Measurements from ENCODE around the gene GALR2.
"Not testable (repeated sequence)": the region's sequence is repeated elsewhere in the genome, so short reads cannot be mapped to it uniquely, and the experiment has no call there.

Gene GALR2

DNA sequence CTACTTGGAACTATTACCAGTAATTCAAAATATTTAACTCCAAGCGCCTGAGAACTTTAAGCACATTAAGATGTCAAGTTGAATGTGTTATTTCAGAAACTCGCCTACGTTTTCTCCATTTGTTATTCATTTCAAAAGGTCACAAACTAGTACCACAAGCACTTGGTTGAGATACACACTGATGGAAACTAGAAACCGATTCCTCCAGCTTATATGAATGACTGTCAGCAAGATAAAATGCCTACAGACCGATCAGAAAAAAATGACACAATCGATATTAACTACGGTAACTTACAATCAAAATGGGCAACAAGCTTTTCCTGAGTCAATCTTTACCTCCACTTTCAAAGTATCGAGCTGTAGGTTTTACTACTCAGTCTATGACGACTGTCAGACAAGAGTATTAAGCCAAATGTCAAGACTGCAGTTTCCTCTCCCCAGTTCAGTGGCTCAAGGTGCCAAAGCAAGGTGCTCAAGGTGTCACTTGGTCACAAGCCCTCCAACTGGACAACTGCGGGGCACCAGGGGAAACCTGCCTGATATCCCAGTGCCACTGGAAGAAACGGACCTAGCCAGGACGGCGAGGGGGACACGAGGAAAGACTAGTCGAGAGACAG is 2.9 kb upstream of the GALR2 start:
- no peak for DNase-seq (ENCODE audit: insufficient read length, low spot score)
- peak; percentile 69 for FAIRE-seq
- TF ChIP-seq SPI1 (IDR thresholded peaks at IDR 0.05; ENCODE audit: low read depth, low read length) (no peak), TAF1 (IDR thresholded peaks at IDR 0.05; ENCODE audit: low read depth, low read length) (peak; percentile 46; the same call in 1 of the 2 replicates)

DNA sequence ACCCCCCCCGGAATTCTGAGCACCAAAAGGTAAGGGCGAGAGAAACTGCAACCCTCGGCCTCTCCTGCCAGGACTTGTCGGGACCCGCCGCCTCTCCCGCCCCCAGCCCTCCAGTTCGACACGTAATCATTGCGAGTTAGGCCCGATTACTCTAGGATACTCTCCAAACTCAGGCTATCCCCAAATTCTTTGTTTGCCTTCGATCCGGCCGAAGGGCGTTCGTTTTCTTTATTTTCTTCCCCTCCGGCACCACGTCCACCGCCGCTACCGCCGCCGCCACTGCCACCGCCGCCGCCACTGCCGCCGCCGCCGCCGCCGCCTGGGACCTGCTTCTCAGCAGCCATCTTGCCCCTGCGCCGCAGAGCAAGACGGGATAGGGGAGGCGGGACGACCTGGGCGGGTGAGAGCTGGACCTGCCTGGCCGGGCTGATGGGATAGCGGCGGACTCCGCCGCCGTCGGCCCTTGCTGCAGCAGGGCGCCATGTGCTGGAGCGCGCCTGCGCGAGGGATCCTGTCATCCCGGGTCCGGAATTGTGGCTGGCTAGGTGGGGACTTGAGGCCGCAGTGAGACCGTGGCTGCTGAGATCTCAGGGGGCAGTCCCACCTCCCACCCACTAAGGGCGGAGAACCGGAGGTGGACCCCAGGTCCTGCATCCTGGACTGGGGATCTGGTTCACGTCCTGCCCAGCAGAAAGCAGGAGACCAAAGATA is 2.3 kb upstream of the GALR2 start, which contains the start of gene SRP68:
SRP68 (minus strand) TSS at position 370 of the 711 bp plus-strand sequence; CDS start at position 344, 26 bp downstream.
- peak; percentile 82 for TF ChIP-seq POLR2A (IDR thresholded peaks at IDR 0.05; ENCODE audit: low read depth, low read length)
- no peak for TF ChIP-seq SPI1 (IDR thresholded peaks at IDR 0.05; ENCODE audit: low read depth, low read length)
- peak; percentile 72 for TF ChIP-seq TAF1 (IDR thresholded peaks at IDR 0.05; ENCODE audit: low read depth, low read length)
- no peak for TF ChIP-seq PAX5 (IDR thresholded peaks at IDR 0.05; ENCODE audit: insufficient read depth, low read length, severe bottlenecking)
- TF ChIP-seq POU2F2 (IDR thresholded peaks at IDR 0.05; ENCODE audit: low read depth, low read length): no peak; the same call in 1 of the 2 replicates
- TF ChIP-seq POLR2AphosphoS5 (IDR thresholded peaks at IDR 0.05; ENCODE audit: low read depth, low read length): peak; percentile 59; the same call in 1 of the 2 replicates
- FAIRE-seq (peak; percentile 99), DNase-seq (ENCODE audit: insufficient read length, low spot score) (peak; percentile 88)

DNA sequence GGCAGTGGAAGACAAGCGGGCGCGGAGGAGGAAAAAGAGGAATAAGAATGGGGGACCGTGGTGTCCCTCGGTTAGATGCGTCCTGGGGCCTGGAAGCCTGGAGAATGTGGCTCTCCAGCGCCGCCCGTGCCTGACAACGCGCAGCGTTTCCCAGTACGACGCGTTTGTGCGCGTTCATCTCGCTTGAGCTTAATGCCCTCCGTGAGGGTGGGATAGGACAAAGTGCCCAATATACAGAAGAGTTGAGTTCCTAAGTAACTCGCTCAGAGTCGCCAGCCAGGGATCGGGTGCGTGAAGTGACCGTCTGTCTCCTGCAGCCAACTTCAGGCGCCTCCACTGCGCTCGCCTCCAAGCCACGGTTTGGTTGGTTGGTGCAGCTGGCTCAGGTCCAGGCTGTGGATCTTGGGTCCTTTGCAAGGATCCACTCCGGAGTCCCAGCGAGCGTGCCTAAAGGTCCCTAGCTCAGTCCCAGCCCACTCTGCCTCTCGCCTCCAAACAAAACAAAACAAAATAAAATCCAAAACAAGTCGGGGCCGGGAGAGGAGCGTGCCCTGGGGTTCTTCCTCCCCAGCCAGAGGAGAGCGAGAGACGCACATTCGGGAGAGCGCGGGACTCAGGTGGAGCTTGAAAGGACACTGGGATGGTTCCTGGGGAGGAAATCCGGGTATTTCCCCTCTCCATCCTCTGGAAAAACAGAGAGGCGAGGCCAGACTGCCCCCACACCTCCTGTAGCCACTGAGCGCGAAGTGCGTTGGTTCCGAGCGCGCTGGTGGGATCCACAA is 974 bp downstream of the GALR2 start:
- FAIRE-seq: no peak
- TF ChIP-seq POU2F2 (IDR thresholded peaks at IDR 0.05; ENCODE audit: low read depth, low read length) (no peak), POLR2A (IDR thresholded peaks at IDR 0.05; ENCODE audit: low read depth, low read length) (no peak), SPI1 (IDR thresholded peaks at IDR 0.05; ENCODE audit: low read depth, low read length) (no peak), POLR2AphosphoS5 (IDR thresholded peaks at IDR 0.05; ENCODE audit: low read depth, low read length) (no peak), PAX5 (IDR thresholded peaks at IDR 0.05; ENCODE audit: insufficient read depth, low read length, severe bottlenecking) (no peak)
- DNase-seq (ENCODE audit: insufficient read length, low spot score): peak; percentile 21

DNA sequence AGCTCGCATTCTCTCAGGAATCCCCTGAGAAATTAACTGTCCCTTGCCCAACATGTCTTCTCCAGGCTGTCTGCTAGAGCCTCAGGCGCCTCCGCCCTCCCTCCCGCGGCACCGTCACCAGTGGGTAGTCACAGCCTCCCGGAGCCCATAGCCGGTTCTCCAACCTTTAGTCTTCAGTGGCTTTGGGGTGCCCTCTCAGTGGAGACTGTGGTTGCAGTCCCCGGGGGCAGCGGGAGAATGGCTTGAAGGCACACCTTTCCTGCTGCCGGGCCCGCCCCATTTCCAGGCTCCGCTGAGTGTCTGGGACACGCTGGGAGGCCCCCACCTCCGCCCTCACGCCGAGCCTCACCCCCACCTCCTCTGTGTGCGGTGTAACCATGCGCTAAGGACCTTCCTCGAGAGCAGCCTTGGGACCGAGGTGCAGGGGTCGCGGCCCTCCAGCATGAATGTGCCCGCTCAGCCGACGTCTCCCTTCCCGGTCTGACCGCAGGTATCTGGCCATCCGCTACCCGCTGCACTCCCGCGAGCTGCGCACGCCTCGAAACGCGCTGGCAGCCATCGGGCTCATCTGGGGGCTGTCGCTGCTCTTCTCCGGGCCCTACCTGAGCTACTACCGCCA is 1.7 kb downstream of the GALR2 start:
- peak; percentile 31 for DNase-seq (ENCODE audit: insufficient read length, low spot score)

DNA sequence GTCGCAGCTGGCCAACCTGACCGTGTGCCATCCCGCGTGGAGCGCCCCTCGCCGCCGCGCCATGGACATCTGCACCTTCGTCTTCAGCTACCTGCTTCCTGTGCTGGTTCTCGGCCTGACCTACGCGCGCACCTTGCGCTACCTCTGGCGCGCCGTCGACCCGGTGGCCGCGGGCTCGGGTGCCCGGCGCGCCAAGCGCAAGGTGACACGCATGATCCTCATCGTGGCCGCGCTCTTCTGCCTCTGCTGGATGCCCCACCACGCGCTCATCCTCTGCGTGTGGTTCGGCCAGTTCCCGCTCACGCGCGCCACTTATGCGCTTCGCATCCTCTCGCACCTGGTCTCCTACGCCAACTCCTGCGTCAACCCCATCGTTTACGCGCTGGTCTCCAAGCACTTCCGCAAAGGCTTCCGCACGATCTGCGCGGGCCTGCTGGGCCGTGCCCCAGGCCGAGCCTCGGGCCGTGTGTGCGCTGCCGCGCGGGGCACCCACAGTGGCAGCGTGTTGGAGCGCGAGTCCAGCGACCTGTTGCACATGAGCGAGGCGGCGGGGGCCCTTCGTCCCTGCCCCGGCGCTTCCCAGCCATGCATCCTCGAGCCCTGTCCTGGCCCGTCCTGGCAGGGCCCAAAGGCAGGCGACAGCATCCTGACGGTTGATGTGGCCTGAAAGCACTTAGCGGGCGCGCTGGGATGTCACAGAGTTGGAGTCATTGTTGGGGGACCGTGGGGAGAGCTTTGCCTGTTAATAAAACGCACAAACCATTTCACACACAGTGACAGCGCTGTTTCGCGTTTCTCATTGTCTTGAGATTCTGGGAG is 2.4 kb downstream of the GALR2 start:
- peak; percentile 50 for DNase-seq (ENCODE audit: insufficient read length, low spot score)
- FAIRE-seq: no peak
- TF ChIP-seq SPI1 (IDR thresholded peaks at IDR 0.05; ENCODE audit: low read depth, low read length) (peak; percentile 66), POLR2A (IDR thresholded peaks at IDR 0.05; ENCODE audit: low read depth, low read length) (no peak)

More for the DNA sequence above, 1.7 kb downstream of the GALR2 start:
- no peak for TF ChIP-seq POLR2AphosphoS5 (IDR thresholded peaks at IDR 0.05; ENCODE audit: low read depth, low read length)
- no peak for TF ChIP-seq PAX5 (IDR thresholded peaks at IDR 0.05; ENCODE audit: insufficient read depth, low read length, severe bottlenecking)
- no peak for FAIRE-seq

DNA sequence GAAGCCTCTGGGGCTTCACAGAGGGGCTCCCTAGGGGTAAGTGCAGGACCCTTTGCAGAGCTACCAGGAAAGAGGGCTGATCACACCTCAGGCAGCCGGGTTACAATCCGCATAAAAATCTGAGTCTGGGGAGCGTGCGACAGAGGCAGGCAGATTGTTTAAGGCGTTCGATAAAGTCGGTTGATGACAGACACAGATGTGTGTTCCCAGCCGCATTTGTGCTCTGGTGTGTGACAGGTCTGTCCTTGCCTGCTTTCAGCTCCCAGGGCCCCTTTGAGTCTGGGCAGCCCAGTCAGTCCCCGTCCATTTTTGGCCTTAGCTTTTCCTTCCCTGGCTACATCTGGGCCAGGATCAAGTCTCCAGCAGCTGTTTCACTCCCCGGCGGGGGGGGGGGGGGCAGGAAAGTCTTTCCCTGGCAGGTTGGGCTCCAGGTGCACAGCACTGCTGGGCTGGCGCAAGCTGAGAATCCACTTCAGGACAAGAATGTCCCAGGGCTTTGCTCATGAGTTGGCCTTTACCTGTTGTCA is 3.1 kb downstream of the GALR2 start:
- FAIRE-seq (no peak), DNase-seq (ENCODE audit: insufficient read length, low spot score) (peak; percentile 39)
- TF ChIP-seq SPI1 (IDR thresholded peaks at IDR 0.05; ENCODE audit: low read depth, low read length) (no peak), POU2F2 (IDR thresholded peaks at IDR 0.05; ENCODE audit: low read depth, low read length) (no peak), TAF1 (IDR thresholded peaks at IDR 0.05; ENCODE audit: low read depth, low read length) (no peak), POLR2A (IDR thresholded peaks at IDR 0.05; ENCODE audit: low read depth, low read length) (no peak), PAX5 (IDR thresholded peaks at IDR 0.05; ENCODE audit: insufficient read depth, low read length, severe bottlenecking) (no peak), POLR2AphosphoS5 (IDR thresholded peaks at IDR 0.05; ENCODE audit: low read depth, low read length) (no peak)

DNA sequence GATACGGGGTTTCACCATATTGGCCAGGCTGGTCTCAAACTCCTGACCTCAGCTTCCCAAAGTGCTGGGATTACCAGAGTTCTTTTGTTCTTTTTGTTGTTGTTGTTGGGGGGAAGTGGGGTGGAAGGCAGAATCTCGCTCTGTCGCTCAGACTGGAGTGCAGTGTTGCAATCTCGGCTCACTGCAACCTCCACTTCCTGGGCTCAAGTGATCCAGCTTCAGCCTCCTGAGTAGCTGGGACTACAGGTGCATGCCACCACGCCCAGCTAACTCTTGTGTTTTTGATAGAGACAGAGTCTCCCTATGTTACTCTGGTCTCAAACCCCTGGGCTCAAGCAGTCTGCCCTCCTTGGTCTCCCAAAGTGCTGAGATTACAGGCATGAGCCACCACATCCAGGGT is 3.8 kb downstream of the GALR2 start:
- not testable (repeated sequence) for DNase-seq (ENCODE audit: insufficient read length, low spot score); FAIRE-seq

DNA sequence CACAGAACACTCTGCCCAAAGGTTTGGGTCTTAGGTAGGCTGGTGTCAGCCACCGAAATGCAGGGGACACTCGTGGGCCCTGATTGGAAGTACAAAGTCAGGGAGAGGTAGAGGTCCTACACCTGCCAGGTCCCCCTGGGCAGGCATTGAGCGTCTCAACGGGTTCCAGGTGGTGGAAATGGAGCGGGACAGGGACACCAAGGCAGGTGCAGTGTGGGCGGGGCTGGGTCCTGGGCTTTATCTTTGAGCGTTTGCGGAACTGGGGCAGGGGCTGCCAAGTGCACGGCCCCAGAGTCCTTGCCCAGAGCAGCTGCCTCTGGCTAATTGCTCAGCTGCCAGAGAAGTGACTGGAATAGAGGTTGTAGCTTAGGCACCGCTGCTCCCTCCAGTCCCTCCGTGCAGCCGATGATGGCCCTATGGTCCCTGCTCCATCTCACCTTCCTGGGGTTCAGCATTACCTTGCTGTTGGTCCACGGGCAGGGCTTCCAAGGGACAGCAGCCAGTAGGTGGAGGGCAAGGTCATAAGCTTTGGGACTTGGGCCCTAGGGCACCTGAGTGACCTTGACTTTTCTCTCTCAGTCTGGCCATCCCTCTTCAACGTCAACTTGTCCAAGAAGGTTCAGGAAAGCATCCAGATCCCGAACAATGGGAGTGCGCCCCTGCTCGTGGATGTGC is 4.4 kb downstream of the GALR2 start, which contains the start of gene ZACN:
ZACN (plus strand) TSS at position 323 of the 675 bp plus-strand sequence; CDS start at position 406, 83 bp downstream.
- peak; percentile 20 for DNase-seq (ENCODE audit: insufficient read length, low spot score)
- no peak for FAIRE-seq
- no peak for TF ChIP-seq POU2F2 (IDR thresholded peaks at IDR 0.05; ENCODE audit: low read depth, low read length)
- TF ChIP-seq POLR2A (IDR thresholded peaks at IDR 0.05; ENCODE audit: low read depth, low read length): no peak
- no peak for TF ChIP-seq PAX5 (IDR thresholded peaks at IDR 0.05; ENCODE audit: insufficient read depth, low read length, severe bottlenecking)
- no peak for TF ChIP-seq TAF1 (IDR thresholded peaks at IDR 0.05; ENCODE audit: low read depth, low read length)
- TF ChIP-seq POLR2AphosphoS5 (IDR thresholded peaks at IDR 0.05; ENCODE audit: low read depth, low read length): no peak
- no peak for TF ChIP-seq SPI1 (IDR thresholded peaks at IDR 0.05; ENCODE audit: low read depth, low read length)

All from GM12891 (cell line).